ENCODE data around the gene POU2AF1.

The POU2AF1 gene

GRCh38 chr11:111384494-111384893, 5.4 kb upstream of the POU2AF1 start:
- no peak for DNase-seq

GRCh38 chr11:111382451-111382850, 3.4 kb upstream of the POU2AF1 start:
- DNase-seq, result no peak

GRCh38 chr11:111379602-111380136, 594 bp upstream of the POU2AF1 start:
- no peak for DNase-seq

- no peak for DNase-seq
Measured at GRCh38 chr11:111378185-111378860, 752 bp downstream of the POU2AF1 start.

- DNase-seq, result no peak
Measured at GRCh38 chr11:111376181-111376871, 2.7 kb downstream of the POU2AF1 start.

- DNase-seq, result no peak
Measured at GRCh38 chr11:111373590-111373989, 5.5 kb downstream of the POU2AF1 start.

- no peak for DNase-seq
Measured at GRCh38 chr11:111372538-111372937, 6.5 kb downstream of the POU2AF1 start.

- no peak for DNase-seq
Measured at GRCh38 chr11:111370902-111371578, 8.0 kb downstream of the POU2AF1 start.

- no peak for DNase-seq
Measured at GRCh38 chr11:111370270-111370901, 8.7 kb downstream of the POU2AF1 start.

- DNase-seq, result no peak
Measured at GRCh38 chr11:111368285-111368560, 10.9 kb downstream of the POU2AF1 start.

GRCh38 chr11:111367411-111368284, 11.4 kb downstream of the POU2AF1 start:
- no peak for DNase-seq

GRCh38 chr11:111366560-111367410, 12.3 kb downstream of the POU2AF1 start:
- DNase-seq, result no peak

- DNase-seq, result no peak
Measured at GRCh38 chr11:111365722-111366559, 13.1 kb downstream of the POU2AF1 start.

- DNase-seq, result no peak
Measured at GRCh38 chr11:111364503-111364902, 14.6 kb downstream of the POU2AF1 start.

GRCh38 chr11:111363985-111364384, 15.1 kb downstream of the POU2AF1 start:
- DNase-seq, result no peak

GRCh38 chr11:111362887-111363411, 16.1 kb downstream of the POU2AF1 start:
- DNase-seq, result no peak

GRCh38 chr11:111361874-111362273, 17.2 kb downstream of the POU2AF1 start:
- no peak for DNase-seq

- DNase-seq, result no peak
Measured at GRCh38 chr11:111361052-111361801, 17.8 kb downstream of the POU2AF1 start.
